ENCODE data around the gene CCDC148.
"Not testable (repeated sequence)": the region's sequence is repeated elsewhere in the genome, so short reads cannot be mapped to it uniquely, and the experiment has no call there.

The CCDC148 gene

GRCh38 chr2:158232476-158232875 is 224.1 kb downstream of the CCDC148 start (continued):
- TF ChIP-seq ZBTB44 (tag by site-specific recombination; IDR thresholded peaks at IDR 0.05) = peak; percentile 65; the same call in 1 of the 2 replicates
- peak; percentile 35; the same call in 1 of the 2 replicates for TF ChIP-seq ZSCAN4 (tag by site-specific recombination; IDR thresholded peaks at IDR 0.05)
- no peak for TF ChIP-seq ZNF626 (tag by site-specific recombination; IDR thresholded peaks at IDR 0.05)
- TF ChIP-seq GLI2 (tag by site-specific recombination; IDR thresholded peaks at IDR 0.05; ENCODE audit: borderline replicate concordance, low read depth) = peak; percentile 79; the same call in 1 of the 2 replicates
- peak; percentile 51; the same call in 1 of the 2 replicates for TF ChIP-seq ZNF488 (tag by site-specific recombination; IDR thresholded peaks at IDR 0.05)

- Histone ChIP-seq H3K36me3 (ENCODE audit: control insufficient read depth in 2 of 2, insufficient read depth in 1 of 2, low read length in 2 of 2) (no peaks in the 10 kb centered on the region), H3K4me3 (ENCODE audit: low read depth, low read length) (no peak overlapping the region), H3K9me3 (ENCODE audit: control insufficient read depth, insufficient read depth, low read depth, low read length) (no peaks in the 10 kb centered on the region), H3K4me1 (ENCODE audit: control insufficient read depth, insufficient read depth, low read length) (peaks cover 3% of the 10 kb centered on the region; the same call in 1 of the 2 replicates), H3K27ac (ENCODE audit: extremely low read depth, low read depth, low read length) (no peak overlapping the region)
- ChIA-PET CTCF (no interaction called here), POLR2A (no interaction called here)
- TF ChIP-seq BCL11A (tag by site-specific recombination; IDR thresholded peaks at IDR 0.05; ENCODE audit: low read depth) (no peak), ZFP3 (tag by site-specific recombination; IDR thresholded peaks at IDR 0.05; ENCODE audit: low read depth) (no peak), YY2 (tag by site-specific recombination; IDR thresholded peaks at IDR 0.05) (no peak), ZNF830 (tag by site-specific recombination; IDR thresholded peaks at IDR 0.05; ENCODE audit: low read depth) (no peak), ZNF324 (tag by site-specific recombination; IDR thresholded peaks at IDR 0.05) (no peak), BCL6B (tag by site-specific recombination; IDR thresholded peaks at IDR 0.05) (no peak), ZNF580 (tag by site-specific recombination; IDR thresholded peaks at IDR 0.05) (no peak), MZF1 (tag by site-specific recombination; IDR thresholded peaks at IDR 0.05; ENCODE audit: borderline replicate concordance) (no peak), ZNF785 (tag by site-specific recombination; IDR thresholded peaks at IDR 0.05) (no peak), ZNF624 (tag by site-specific recombination; IDR thresholded peaks at IDR 0.05) (no peak), ZIC2 (tag by site-specific recombination; IDR thresholded peaks at IDR 0.05) (no peak), ZNF768 (tag by site-specific recombination; IDR thresholded peaks at IDR 0.05) (no peak), ZNF350 (tag by site-specific recombination; IDR thresholded peaks at IDR 0.05) (no peak), ZBTB1 (tag by site-specific recombination; IDR thresholded peaks at IDR 0.05) (no peak), ZNF660 (tag by site-specific recombination; IDR thresholded peaks at IDR 0.05) (no peak)
These were observed 227.5 kb downstream of the CCDC148 start for GRCh38 chr2:158228943-158229508.

- POLR2A ChIA-PET; H3K4me3 ChIP-seq (ENCODE audit: low read depth, low read length); H3K4me1 ChIP-seq (ENCODE audit: control insufficient read depth, insufficient read depth, low read length); H3K36me3 ChIP-seq (ENCODE audit: control insufficient read depth in 2 of 2, insufficient read depth in 1 of 2, low read length in 2 of 2); H3K9me3 ChIP-seq (ENCODE audit: control insufficient read depth, insufficient read depth, low read depth, low read length); H3K27ac ChIP-seq (ENCODE audit: extremely low read depth, low read depth, low read length); CTCF ChIA-PET: not testable (repeated sequence)
These were observed 233.5 kb downstream of the CCDC148 start for GRCh38 chr2:158223066-158223465.
